Left lung (tissue), 10 donors: ENCODE data around the gene TMEM127. TPM values are rescaled to one million over a fixed set of nuclear protein-coding genes. Genes with fewer than 3 reads are reported as not detected.
A peak's percentile ranks its signal among the peaks of the same experiment; 100 is the strongest.

Experiments used
- ATAC-seq: fragments of 200-7000 bp; cut with Tn5 transposase; one replicate; pipeline ENCODE4 v1.9.1; 2020; ENCODE audit warnings: moderate library complexity
- DNase-seq, 4 donors: peaks; one replicate each; pipeline ENCODE4 v3.0.0-alpha.2; 2013 to 2020
- H3K27ac ChIP-seq, 2 donors: fragments of 200-600 bp; sonication (generic) in 1 of 2; one replicate each; pipeline versions ENCODE4 v1.5.0 to v1.8.0; 2020 to 2021
- H3K27me3 ChIP-seq, 2 donors: fragments of 200-600 bp; sonication (generic) in 1 of 2; one replicate each; pipeline versions ENCODE4 v1.5.0 to v1.8.0; 2020 to 2021
- H3K36me3 ChIP-seq, 2 donors: fragments of 200-600 bp; sonication (generic) in 1 of 2; one replicate each; pipeline versions ENCODE4 v1.5.0 to v1.8.0; 2020 to 2021
- H3K4me1 ChIP-seq, 2 donors: fragments of 200-600 bp; one replicate each; pipeline ENCODE4 v1.8.0; 2021
- H3K4me3 ChIP-seq, 2 donors: fragments of 200-600 bp; sonication (generic) in 1 of 2; one replicate each; pipeline versions ENCODE4 v1.5.0 to v1.8.0; 2020 to 2021; ENCODE audit warnings: mild to moderate bottlenecking in 1 of 2
- H3K9me3 ChIP-seq, 2 donors: fragments of 200-600 bp; sonication (generic) in 1 of 2; one replicate each; pipeline versions ENCODE4 v1.5.0 to v1.8.0; 2020 to 2021
- intact Hi-C, 2 donors: fragments of 100-400 bp; cut with DNase I; formaldehyde crosslinking; loops; one replicate each; pipeline versions ENCODE4 v1.11.2 to v1.14.2; 2022
- polyA plus RNA-seq, 6 donors: library from polyadenylated mRNA; unstranded; fragments of 120-200 nt; gene quantifications; one replicate each; pipeline ENCODE4 v1.2.1, GENCODE V29; 2013; ENCODE audit not compliant: insufficient read length in 6 of 6
- total RNA-seq, 2 donors: library from RNA; stranded (reverse); fragmentation: NEBNext Ultra II Directional; extraction: Animal tissue kit (Norgen Biotek cat#: 25700); gene quantifications; one replicate each; pipeline ENCODE4 v1.2.1, GENCODE V29; 2021
- TF ChIP-seq, protein P1 (sequence below), 2 donors: fragments of 200-600 bp; sonication (generic) in 1 of 2; IDR thresholded peaks; one replicate each; pipeline versions ENCODE4 v1.5.0 to v1.8.0; 2021; ENCODE audit warnings: antibody characterized with exemption in 2 of 2
- donor health status: DM: no; HTN: yes; CAD: no.
- donor health status: DM: no; HTN: no; CAD: no.

TMEM127 gene
- total and polyA plus RNA-seq, 8 donors, result 29.1 to 79.9 (median 34.5) TPM

DNA sequence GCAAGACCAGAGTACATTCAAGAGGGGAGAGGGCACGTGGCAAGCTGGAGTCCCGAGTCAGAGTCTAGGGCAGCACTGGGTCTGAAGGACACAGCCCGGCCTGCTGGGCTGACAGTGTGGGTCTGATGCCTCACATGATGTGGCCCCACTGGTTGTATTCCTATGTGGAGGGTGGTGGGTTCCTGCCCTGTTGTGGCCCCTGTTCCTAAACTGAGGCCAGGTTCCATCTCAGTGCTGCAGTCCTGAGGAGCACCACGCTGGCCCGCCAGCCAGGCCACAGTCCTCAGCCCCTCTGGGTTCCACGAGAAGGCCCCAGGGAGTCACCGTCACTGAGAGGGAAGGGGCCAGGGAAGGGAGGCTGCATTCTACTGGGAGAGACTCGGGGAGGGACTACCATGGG, 13.3 kb downstream of the TMEM127 start:
- H3K27ac ChIP-seq, result peak overlapping the region in 1 of 2 donors; percentile 53
- TF ChIP-seq, protein P1, sequence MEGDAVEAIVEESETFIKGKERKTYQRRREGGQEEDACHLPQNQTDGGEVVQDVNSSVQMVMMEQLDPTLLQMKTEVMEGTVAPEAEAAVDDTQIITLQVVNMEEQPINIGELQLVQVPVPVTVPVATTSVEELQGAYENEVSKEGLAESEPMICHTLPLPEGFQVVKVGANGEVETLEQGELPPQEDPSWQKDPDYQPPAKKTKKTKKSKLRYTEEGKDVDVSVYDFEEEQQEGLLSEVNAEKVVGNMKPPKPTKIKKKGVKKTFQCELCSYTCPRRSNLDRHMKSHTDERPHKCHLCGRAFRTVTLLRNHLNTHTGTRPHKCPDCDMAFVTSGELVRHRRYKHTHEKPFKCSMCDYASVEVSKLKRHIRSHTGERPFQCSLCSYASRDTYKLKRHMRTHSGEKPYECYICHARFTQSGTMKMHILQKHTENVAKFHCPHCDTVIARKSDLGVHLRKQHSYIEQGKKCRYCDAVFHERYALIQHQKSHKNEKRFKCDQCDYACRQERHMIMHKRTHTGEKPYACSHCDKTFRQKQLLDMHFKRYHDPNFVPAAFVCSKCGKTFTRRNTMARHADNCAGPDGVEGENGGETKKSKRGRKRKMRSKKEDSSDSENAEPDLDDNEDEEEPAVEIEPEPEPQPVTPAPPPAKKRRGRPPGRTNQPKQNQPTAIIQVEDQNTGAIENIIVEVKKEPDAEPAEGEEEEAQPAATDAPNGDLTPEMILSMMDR (IDR thresholded peaks at IDR 0.05), result no peak
- no peaks in the 10 kb centered on the region for H3K27me3 ChIP-seq
- H3K4me1 ChIP-seq, result peaks cover 6 to 90% of the 10 kb centered on the region in 2 donors
- H3K9me3 ChIP-seq, result no peaks in the 10 kb centered on the region
- ATAC-seq, result no peak
- peaks cover 0 to 62% of the 10 kb centered on the region in 2 donors for H3K36me3 ChIP-seq
- no peak for DNase-seq
- no peak overlapping the region for H3K4me3 ChIP-seq
- intact Hi-C loops, result no loop called here

DNA sequence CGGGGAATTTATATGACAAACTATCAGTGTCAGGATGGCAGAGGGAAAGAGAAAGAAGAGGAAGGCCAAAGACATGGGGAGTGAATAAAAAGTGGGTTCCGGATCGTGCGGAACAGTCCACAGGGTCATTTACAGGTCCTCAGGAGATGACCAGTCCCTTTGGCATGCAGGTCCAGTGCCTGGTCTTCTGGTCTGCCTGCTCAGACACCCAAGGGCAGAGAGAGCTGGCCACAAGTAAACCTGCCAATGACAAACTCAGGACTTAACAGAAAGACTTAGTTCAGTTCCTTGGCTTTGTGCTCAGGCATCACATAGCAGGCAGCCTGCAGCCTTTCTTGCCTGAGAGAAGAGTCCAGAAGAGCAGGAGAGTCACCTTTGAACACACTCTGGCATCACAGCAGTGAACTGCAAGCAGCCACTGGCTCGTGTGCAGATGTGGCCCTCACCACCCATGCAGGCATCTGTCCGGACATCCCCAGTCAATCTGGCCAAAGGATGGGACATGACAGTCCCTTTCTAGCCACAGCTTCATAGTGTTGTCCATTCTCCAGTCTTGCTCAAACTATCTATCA, 14.0 kb downstream of the TMEM127 start:
- DNase-seq, result peak in 2 of 4 donors; percentile 65 to 71
- Histone ChIP-seq H3K4me3 (no peak overlapping the region), H3K27me3 (no peaks in the 10 kb centered on the region), H3K27ac (peak overlapping the region in 1 of 2 donors; percentile 53), H3K4me1 (peaks cover 6 to 90% of the 10 kb centered on the region in 2 donors), H3K36me3 (peaks cover 0 to 62% of the 10 kb centered on the region in 2 donors), H3K9me3 (no peaks in the 10 kb centered on the region)
- intact Hi-C loops, result no loop called here
- ATAC-seq, result peak; percentile 86
- TF ChIP-seq, protein P1 (IDR thresholded peaks at IDR 0.05), result no peak

DNA sequence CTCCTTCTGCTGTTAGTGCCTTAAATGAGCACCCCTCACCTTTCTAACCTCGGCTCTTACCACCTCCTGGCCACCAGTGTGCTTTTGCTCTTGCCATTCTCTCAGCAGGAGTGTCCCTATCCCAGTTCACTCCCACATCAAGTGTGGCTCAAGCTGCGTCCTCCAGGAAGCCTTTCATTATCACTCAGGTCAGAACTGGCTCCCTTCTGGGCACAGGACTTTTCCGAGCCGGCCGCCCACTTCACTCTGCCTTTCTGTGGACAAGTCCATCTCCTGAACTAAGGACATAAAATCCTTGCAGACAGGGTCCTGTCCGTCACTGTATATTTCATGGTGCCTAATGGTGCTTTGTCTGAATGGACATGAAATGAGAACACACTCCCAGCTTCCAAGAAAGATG, 15.6 kb downstream of the TMEM127 start:
- DNase-seq, result no peak
- no peak for ATAC-seq
- intact Hi-C loops, result no loop called here
- peaks cover 0 to 51% of the 10 kb centered on the region in 2 donors for H3K36me3 ChIP-seq
- no peak overlapping the region for H3K4me3 ChIP-seq
- TF ChIP-seq, protein P1 (IDR thresholded peaks at IDR 0.05), result no peak
- H3K27ac ChIP-seq, result peak overlapping the region in 1 of 2 donors; percentile 53
- peaks cover 6 to 90% of the 10 kb centered on the region in 2 donors for H3K4me1 ChIP-seq
- H3K9me3 ChIP-seq, result no peaks in the 10 kb centered on the region
- H3K27me3 ChIP-seq, result no peaks in the 10 kb centered on the region

DNA sequence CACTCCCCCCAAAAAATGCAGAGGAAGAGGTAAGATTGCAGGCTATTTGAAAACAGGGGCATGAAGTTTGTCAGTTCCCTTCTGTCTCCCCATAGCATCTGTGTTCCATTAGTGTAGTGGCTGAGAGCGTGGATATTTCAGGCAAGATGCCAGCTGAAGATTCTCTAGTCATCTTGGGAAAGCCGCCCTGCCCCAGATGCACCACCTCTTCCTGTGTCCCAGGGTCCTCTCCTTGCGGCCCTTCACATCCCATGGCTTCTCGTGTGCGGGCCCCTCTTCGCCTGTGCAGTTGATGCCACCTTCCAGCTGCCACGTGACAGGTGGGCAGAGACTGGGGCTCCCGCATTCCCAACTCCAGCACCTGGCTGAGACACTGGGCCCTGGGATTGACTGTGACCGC, 16.1 kb downstream of the TMEM127 start:
- no peak for DNase-seq
- Histone ChIP-seq H3K27ac (no peak overlapping the region), H3K4me3 (no peak overlapping the region), H3K36me3 (peaks cover 0 to 45% of the 10 kb centered on the region in 2 donors), H3K27me3 (no peaks in the 10 kb centered on the region), H3K9me3 (no peaks in the 10 kb centered on the region), H3K4me1 (peaks cover 6 to 90% of the 10 kb centered on the region in 2 donors)
- ATAC-seq, result no peak
- TF ChIP-seq, protein P1 (IDR thresholded peaks at IDR 0.05), result no peak
- intact Hi-C loops, result no loop called here

DNA sequence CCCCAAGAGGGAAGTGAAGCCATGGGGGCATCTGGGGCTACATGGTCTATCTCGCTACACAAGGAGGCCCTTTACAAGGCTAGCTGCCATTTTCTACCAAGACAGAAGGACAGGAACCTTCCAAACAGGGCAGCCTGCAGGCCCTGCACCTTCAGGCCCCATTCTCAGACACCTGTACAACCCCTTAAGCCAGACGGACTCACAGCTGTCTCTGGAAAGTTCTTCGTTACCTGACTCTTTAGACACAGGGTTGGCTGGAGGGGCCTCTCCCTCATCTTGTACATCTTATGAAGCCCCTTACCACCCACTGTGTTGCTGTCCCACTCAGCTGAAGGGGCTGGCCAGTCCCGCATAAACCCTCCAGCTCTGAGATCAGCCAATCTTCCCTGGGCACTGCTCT, 17.2 kb downstream of the TMEM127 start:
- ATAC-seq (no peak), DNase-seq (no peak)
- Histone ChIP-seq H3K27ac (no peak overlapping the region), H3K27me3 (no peaks in the 10 kb centered on the region), H3K4me3 (no peak overlapping the region), H3K9me3 (no peaks in the 10 kb centered on the region), H3K36me3 (peaks cover 0 to 35% of the 10 kb centered on the region in 2 donors), H3K4me1 (peaks cover 6 to 80% of the 10 kb centered on the region in 2 donors)
- intact Hi-C loops, result no loop called here
- TF ChIP-seq, protein P1 (IDR thresholded peaks at IDR 0.05), result no peak
